Measurements from ENCODE around the gene IL1R2. TPM values are rescaled to one million over a fixed set of nuclear protein-coding genes. Genes with fewer than 3 reads are reported as not detected.

Gene IL1R2
- total and polyA plus RNA-seq, 9 of the 15 experiments (the other 6 are each of a cell fraction or from before 2014, with no cell fraction given) = 0.13 TPM; not detected in 8

DNA sequence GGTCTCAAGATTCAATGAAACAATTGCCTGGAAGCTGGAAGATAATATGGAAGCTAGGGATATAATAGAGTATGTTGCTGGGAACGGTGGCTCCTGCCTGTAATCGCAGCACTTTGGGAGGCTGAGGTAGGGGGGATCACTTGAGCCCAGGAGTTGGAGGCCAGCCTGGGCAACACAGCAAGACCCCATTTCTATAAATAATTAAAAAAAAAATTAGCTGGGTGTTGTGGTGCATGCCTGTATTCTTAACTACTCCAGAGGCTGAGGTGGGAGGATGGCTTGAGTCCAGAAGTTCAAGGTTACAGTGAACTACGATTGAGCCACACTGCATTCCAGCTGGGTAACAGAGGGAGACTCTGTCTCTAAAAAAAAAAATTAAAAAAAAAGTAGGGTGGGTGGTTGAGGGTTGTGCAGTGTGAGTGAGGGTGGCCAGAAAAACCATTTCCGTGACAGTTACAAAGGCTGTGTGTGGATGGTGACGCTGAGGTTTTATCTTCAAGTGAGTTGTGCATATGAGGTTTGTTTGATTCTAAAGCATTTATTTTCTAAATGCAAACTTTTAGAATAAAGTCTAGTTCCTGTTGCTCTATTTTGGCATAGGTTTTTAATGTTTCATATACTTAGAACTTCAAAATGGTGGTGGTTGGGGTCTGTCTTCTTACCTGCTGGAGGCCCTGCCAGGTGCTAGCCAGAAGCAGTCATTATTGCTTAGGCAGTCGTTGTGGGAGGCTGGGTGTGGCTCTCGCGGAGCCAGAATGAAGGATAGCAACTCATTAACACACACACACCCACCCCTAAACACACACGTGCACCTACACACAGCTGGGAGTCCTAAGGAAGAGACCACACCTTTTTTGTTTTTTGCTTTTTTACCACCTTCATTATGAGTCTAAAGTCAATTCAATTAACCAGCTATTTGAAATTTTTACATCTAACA is 4.7 kb upstream of the IL1R2 start:
- peaks cover 28 to 67% of the 10 kb centered on the region in 2 experiments; a peak in 4 of 5 replicates for H3K27me3 ChIP-seq (ENCODE audit: control insufficient read depth in 2 of 2, insufficient read depth in 2 of 2, low read length in 2 of 2)
- H3K4me3 ChIP-seq = no peak overlapping the region
- BruUV-seq (replicated peaks) = no TSS peak
- 3% methylated on average over 9 of the region's 9 CpGs for WGBS (ENCODE audit: insufficient coverage, low coverage, missing lambda C conversion rate)
- no peak overlapping the region for H3K9ac ChIP-seq (ENCODE audit: insufficient read depth in 1 of 2, low read depth in 2 of 2, low read length in 2 of 2)
- H3K79me2 ChIP-seq (ENCODE audit: control insufficient read depth, insufficient read depth, low read length) = no peaks in the 10 kb centered on the region
- in situ Hi-C loops (cut with MboI) (no loop called here), intact Hi-C loops (cut with micrococcal nuclease) (loop anchor here (10.0 kb wide), 2 partner anchors 462 to 572 kb away; no protein-coding TSS in a partner anchor)
- ChIA-PET POLR2A (interaction anchor here (0.6 to 0.7 kb wide), 3 partner anchors 19 to 534 kb away, joined by 3 read pairs; no protein-coding TSS in a partner anchor), CTCF (ENCODE audit: low intra/inter-chr PET ratio) (no interaction called here)
- H3K4me1 ChIP-seq (replicated peaks in 1 of 2; ENCODE audit: control insufficient read depth in 2 of 2, insufficient read depth in 2 of 2, low read length in 2 of 2) = no peaks in the 10 kb centered on the region
- no peak for TF ChIP-seq NELFE (IDR thresholded peaks at IDR 0.05; ENCODE audit: insufficient read depth, insufficient read length)
- TF ChIP-seq CHD1 (IDR thresholded peaks at IDR 0.05; ENCODE audit: low read length) = no peak
- no peak for TF ChIP-seq NR4A1 (CRISPR knock-in tag; IDR thresholded peaks at IDR 0.05)
- no peak for TF ChIP-seq NR4A1 (tag; IDR thresholded peaks at IDR 0.05)
- TF ChIP-seq TAF7 (tag; IDR thresholded peaks at IDR 0.05) = no peak
- no peak for TF ChIP-seq PTTG1 (tag; IDR thresholded peaks at IDR 0.05; ENCODE audit: low read depth)
- H2AFZ ChIP-seq (ENCODE audit: low read depth, low read length) = no peak overlapping the region
- DNase-seq (ENCODE audit: extremely low read depth in 1 of 4, low spot score in 3 of 4) (no peak), ATAC-seq (no peak), FAIRE-seq (no peak)
- H3K27ac ChIP-seq (ENCODE audit: extremely low read depth, low read depth, low read length) = no peak overlapping the region
- no peaks in the 10 kb centered on the region for H3K9me3 ChIP-seq (replicated peaks; ENCODE audit: control insufficient read depth, insufficient read depth, low read depth, low read length)
- no peak overlapping the region for H3K4me2 ChIP-seq (ENCODE audit: insufficient read depth, low read length)
- no peaks in the 10 kb centered on the region for H3K36me3 ChIP-seq (ENCODE audit: control insufficient read depth, insufficient read depth, low read length)
- peaks cover 2% of the 10 kb centered on the region for H3K9me1 ChIP-seq (ENCODE audit: control insufficient read depth, insufficient read depth, low read length)
- H4K20me1 ChIP-seq (replicated peaks; ENCODE audit: control insufficient read depth, insufficient read depth, low read length) = no peaks in the 10 kb centered on the region

Data from K562 (cell line).